ENCODE measurements around the gene AQP1. TPM values are rescaled to one million over a fixed set of nuclear protein-coding genes. Genes with fewer than 3 reads are reported as not detected.

The AQP1 gene
- polyA plus RNA-seq, 2 of the 4 experiments (the other 2 are of a cell fraction) = 0.49 to 0.58 TPM

DNA sequence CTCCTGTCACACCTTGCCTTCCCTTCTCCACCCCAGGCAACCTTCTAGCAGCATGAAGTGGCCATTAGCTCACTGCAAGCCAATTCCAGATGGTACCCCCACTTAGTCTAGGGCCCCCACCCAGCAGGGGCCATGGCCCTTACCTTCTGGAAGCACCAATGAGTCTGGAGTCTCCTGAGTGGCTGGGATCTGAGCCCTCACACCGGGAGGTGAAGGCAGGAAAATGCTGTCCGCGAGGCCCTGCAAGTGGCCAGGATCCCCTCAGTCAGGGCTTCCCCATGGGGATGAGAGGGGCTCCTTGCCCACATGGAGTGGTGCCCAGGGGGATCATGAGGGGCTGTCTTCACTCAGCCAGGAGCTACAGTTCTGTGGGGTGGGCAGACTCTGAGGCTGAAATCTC lies 4.6 kb downstream of the AQP1 start (continued):
- TF ChIP-seq PHF8 (IDR thresholded peaks at IDR 0.05; ENCODE audit: borderline replicate concordance, low read depth) = no peak

DNA sequence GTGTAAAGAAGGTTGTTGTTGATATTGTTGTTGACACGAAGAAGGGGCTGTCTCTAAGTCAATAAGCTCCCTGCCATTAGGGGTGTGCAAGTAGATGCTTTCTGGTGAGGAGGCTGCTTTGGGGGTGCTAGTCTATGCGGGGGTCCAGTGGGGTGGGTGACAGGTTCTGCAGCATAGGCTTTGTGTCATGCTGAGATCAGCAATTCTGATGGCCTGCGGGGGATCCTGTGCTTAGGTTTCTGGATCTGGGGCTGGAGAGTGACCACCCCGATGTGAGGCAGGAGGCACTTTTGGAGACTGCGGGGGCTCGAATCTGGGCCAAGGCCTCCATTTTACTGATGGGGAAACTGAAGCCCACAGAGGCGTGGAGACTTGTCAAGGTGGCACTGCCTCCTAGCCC lies 5.1 kb downstream of the AQP1 start:
- Histone ChIP-seq H3K27ac (no peak overlapping the region), H3K4me2 (no peak overlapping the region), H3K4me3 (no peak overlapping the region), H3K4me1 (peaks cover 22% of the 10 kb centered on the region), H3K9me3 (no peaks in the 10 kb centered on the region)
- CTCF ChIA-PET = interaction anchor here (0.6 to 1.0 kb wide), 4 partner anchors 22 to 67 kb away, joined by 3 to 5 read pairs (median 4); no protein-coding TSS in a partner anchor
- DNase-seq (ENCODE audit: low read depth in 1 of 2, low spot score in 1 of 2) = no peak
- FAIRE-seq = no peak
- POLR2A ChIA-PET = no interaction called here
- 79% methylated on average over 7 of the region's 7 CpGs for WGBS (ENCODE audit: missing lambda C conversion rate)
- no peak for ATAC-seq
- no peak for TF ChIP-seq JUN (IDR thresholded peaks at IDR 0.05)
- TF ChIP-seq MAFK (IDR thresholded peaks at IDR 0.05; ENCODE audit: partially characterized antibody) = peak; percentile 78

DNA sequence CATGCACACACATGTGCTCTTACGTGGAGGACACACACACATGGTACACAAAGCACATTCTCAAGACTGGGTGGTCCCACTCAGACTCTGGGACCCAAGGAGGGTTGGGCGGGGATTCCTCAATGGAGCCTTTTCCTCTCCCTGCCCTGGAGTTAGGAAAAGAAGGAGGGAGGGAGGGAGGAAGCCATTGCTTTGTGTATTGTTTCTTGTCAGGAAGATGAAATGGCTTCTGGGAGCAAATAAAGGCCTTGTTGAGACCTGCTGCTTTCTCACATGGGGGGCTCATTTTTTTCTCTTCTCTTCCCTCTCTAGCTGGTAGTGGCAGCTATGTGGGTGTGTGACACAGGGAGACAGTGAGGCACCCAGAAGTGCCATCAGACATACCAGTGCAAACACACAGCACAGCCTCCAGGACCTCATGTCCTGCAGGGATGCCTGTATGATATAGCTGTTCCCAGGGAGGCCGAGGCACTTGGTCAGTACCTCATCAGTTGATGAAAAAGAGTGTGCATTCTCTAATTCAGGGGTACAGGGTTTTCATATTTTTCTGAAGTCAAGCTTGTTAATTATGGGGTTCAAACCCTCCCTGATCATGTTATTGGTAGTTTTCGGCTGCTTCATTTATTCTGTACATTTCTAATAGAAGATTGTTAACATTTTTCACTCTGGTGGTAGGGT lies 5.7 kb downstream of the AQP1 start:
- no peak overlapping the region for H3K27ac ChIP-seq
- H3K4me1 ChIP-seq = peaks cover 22% of the 10 kb centered on the region
- H3K4me2 ChIP-seq = no peak overlapping the region
- ChIA-PET CTCF (interaction anchor here (0.6 to 1.1 kb wide), 5 partner anchors 9 to 189 kb away, joined by 3 to 5 read pairs (median 3); no protein-coding TSS in a partner anchor), POLR2A (no interaction called here)
- FAIRE-seq (no peak), ATAC-seq (no peak), DNase-seq (ENCODE audit: low read depth in 1 of 2, low spot score in 1 of 2) (no peak)
- no peak overlapping the region for H3K4me3 ChIP-seq
- 82% methylated on average over 4 of the region's 4 CpGs for WGBS (ENCODE audit: missing lambda C conversion rate)
- no peak for TF ChIP-seq FOSB (CRISPR knock-in tag; IDR thresholded peaks at IDR 0.05)
- no peak for TF ChIP-seq CBX8 (IDR thresholded peaks at IDR 0.05)
- TF ChIP-seq POLR2AphosphoS2 (conservative IDR thresholded peaks at IDR 0.05; ENCODE audit: low read length) = no peak
- TF ChIP-seq RCOR1 (IDR thresholded peaks at IDR 0.05; ENCODE audit: low read depth, low read length) = no peak
- TF ChIP-seq MYC (IDR thresholded peaks at IDR 0.05; ENCODE audit: borderline replicate concordance, low read length) = no peak
- no peak for TF ChIP-seq TP53 (CRISPR knock-in tag; IDR thresholded peaks at IDR 0.05)
- TF ChIP-seq FOSL2 (IDR thresholded peaks at IDR 0.05) = no peak
- no peak for TF ChIP-seq FOSL2 (CRISPR knock-in tag; IDR thresholded peaks at IDR 0.05)
- TF ChIP-seq, protein P1, sequence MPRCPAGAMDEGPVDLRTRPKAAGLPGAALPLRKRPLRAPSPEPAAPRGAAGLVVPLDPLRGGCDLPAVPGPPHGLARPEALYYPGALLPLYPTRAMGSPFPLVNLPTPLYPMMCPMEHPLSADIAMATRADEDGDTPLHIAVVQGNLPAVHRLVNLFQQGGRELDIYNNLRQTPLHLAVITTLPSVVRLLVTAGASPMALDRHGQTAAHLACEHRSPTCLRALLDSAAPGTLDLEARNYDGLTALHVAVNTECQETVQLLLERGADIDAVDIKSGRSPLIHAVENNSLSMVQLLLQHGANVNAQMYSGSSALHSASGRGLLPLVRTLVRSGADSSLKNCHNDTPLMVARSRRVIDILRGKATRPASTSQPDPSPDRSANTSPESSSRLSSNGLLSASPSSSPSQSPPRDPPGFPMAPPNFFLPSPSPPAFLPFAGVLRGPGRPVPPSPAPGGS (IDR thresholded peaks at IDR 0.05) = no peak
- TF ChIP-seq MAFK (IDR thresholded peaks at IDR 0.05; ENCODE audit: partially characterized antibody) = no peak
- TF ChIP-seq, protein P2, sequence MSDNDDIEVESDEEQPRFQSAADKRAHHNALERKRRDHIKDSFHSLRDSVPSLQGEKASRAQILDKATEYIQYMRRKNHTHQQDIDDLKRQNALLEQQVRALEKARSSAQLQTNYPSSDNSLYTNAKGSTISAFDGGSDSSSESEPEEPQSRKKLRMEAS (IDR thresholded peaks at IDR 0.05) = no peak
- H3K9me3 ChIP-seq = no peaks in the 10 kb centered on the region

DNA sequence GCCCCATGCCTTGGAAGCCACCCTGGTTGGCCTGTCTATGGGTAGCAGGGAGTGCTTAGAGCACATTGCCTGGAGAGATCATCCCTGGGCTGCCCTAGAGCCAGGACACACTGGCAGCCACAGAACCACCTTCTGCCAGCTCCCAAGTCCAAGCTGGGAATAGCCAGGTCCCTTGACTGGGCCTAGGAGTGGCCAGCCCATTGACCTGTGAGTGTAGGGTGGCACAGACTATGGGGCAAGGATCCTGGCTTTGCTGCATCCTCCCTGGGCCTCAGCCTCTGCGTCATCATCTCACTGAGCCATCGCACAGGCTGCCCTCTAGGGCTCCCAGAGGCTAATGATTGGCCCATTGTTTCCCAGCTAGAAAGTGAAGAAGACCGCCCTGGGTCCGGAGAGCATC lies 7.0 kb downstream of the AQP1 start:
- ChIA-PET CTCF (interaction anchor here (1.1 to 1.4 kb wide), 2 partner anchors 9 to 188 kb away, joined by 3 to 4 read pairs; no protein-coding TSS in a partner anchor), POLR2A (no interaction called here)
- Histone ChIP-seq H3K4me1 (peaks cover 22% of the 10 kb centered on the region), H3K4me2 (no peak overlapping the region), H3K4me3 (no peak overlapping the region), H3K9me3 (no peaks in the 10 kb centered on the region), H3K27ac (no peak overlapping the region)
- no peak for DNase-seq (ENCODE audit: low read depth in 1 of 2, low spot score in 1 of 2)
- ATAC-seq = no peak
- no CpG with 5 or more reads among the region's 4 CpGs for WGBS (ENCODE audit: missing lambda C conversion rate)
- FAIRE-seq = no peak
- TF ChIP-seq HEYL (CRISPR knock-in tag; IDR thresholded peaks at IDR 0.05) (no peak), NPAS2 (CRISPR knock-in tag; IDR thresholded peaks at IDR 0.05; ENCODE audit: borderline replicate concordance) (no peak), SREBF2 (IDR thresholded peaks at IDR 0.05) (no peak), FOSB (CRISPR knock-in tag; IDR thresholded peaks at IDR 0.05) (no peak), POLR2A (IDR thresholded peaks at IDR 0.05; ENCODE audit: low read length) (no peak), CBX2 (IDR thresholded peaks at IDR 0.05; ENCODE audit: borderline replicate concordance, low read depth) (no peak), ZFP36 (IDR thresholded peaks at IDR 0.05; ENCODE audit: borderline replicate concordance, partially characterized antibody) (no peak)
- TF ChIP-seq, protein P3, sequence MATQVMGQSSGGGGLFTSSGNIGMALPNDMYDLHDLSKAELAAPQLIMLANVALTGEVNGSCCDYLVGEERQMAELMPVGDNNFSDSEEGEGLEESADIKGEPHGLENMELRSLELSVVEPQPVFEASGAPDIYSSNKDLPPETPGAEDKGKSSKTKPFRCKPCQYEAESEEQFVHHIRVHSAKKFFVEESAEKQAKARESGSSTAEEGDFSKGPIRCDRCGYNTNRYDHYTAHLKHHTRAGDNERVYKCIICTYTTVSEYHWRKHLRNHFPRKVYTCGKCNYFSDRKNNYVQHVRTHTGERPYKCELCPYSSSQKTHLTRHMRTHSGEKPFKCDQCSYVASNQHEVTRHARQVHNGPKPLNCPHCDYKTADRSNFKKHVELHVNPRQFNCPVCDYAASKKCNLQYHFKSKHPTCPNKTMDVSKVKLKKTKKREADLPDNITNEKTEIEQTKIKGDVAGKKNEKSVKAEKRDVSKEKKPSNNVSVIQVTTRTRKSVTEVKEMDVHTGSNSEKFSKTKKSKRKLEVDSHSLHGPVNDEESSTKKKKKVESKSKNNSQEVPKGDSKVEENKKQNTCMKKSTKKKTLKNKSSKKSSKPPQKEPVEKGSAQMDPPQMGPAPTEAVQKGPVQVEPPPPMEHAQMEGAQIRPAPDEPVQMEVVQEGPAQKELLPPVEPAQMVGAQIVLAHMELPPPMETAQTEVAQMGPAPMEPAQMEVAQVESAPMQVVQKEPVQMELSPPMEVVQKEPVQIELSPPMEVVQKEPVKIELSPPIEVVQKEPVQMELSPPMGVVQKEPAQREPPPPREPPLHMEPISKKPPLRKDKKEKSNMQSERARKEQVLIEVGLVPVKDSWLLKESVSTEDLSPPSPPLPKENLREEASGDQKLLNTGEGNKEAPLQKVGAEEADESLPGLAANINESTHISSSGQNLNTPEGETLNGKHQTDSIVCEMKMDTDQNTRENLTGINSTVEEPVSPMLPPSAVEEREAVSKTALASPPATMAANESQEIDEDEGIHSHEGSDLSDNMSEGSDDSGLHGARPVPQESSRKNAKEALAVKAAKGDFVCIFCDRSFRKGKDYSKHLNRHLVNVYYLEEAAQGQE (IDR thresholded peaks at IDR 0.05) = no peak

Data from A549 (cell line).